GM12801 (cell line): ENCODE measurements around the gene LDLRAD4.

Source experiments
- TF ChIP-seq, protein P1 (sequence below): IDR thresholded peaks from one replicate; pipeline ENCODE4 v1.5.1; 2011; ENCODE audit warnings: control low read depth; ENCODE audit not compliant: insufficient read length; ENCODE audit errors: extremely low read depth

The LDLRAD4 gene

DNA sequence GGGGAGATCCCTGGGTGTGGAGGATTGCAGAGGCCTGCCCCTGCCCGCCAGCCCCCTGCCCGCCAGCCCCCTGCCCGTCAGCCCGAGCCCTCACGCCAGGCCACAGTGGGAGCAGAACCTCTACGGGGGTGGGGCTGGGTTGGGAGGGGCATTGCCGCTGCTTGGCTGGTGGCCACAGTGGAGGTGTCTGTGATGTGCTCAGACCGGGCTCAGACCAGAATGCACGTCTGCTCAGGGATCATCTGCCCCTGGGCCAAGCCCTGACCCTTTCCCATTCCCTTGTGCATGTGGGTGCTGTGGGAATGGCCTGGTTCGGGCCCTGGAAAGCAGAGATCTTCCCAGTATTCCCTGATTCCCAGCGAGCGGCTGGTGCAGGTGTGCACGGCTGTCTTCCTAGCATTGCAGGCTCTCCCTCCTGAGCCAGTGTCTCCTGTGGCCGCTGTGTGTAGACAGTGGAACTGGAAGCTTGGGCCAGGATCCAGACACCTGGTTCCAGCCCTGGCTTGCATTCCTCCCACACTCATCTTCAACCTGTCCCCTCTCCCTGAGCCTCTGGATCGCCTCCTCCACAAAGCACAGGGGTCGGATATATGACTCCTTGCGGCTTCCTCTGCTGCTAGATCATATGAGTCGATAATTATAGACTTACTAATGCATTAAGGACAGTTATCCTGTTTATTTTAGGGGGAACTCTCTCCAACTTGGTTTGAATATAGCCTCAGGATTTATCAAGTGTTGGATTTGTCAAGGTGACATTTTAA is 161.6 kb downstream of the LDLRAD4 start:
- TF ChIP-seq, protein P1, sequence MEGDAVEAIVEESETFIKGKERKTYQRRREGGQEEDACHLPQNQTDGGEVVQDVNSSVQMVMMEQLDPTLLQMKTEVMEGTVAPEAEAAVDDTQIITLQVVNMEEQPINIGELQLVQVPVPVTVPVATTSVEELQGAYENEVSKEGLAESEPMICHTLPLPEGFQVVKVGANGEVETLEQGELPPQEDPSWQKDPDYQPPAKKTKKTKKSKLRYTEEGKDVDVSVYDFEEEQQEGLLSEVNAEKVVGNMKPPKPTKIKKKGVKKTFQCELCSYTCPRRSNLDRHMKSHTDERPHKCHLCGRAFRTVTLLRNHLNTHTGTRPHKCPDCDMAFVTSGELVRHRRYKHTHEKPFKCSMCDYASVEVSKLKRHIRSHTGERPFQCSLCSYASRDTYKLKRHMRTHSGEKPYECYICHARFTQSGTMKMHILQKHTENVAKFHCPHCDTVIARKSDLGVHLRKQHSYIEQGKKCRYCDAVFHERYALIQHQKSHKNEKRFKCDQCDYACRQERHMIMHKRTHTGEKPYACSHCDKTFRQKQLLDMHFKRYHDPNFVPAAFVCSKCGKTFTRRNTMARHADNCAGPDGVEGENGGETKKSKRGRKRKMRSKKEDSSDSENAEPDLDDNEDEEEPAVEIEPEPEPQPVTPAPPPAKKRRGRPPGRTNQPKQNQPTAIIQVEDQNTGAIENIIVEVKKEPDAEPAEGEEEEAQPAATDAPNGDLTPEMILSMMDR: no peak

DNA sequence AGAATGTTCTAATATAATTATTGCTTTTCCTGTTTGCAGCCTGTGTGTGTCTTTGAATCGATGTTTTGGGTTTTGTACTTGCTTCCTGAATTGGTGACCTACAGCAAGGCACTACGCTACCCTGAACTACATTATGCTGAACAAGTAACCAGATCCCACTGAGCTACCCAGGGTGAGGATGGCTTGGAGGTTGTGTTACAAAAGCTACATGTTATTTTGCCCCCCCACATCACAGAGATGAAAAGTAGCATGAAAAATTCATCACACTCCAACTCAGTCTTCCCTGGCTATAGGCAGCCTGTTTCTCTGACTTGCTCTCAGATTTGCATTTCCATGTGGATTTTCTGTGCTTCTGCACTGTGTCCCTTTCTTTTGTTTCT is 162.1 kb downstream of the LDLRAD4 start:
- TF ChIP-seq, protein P1: no peak

DNA sequence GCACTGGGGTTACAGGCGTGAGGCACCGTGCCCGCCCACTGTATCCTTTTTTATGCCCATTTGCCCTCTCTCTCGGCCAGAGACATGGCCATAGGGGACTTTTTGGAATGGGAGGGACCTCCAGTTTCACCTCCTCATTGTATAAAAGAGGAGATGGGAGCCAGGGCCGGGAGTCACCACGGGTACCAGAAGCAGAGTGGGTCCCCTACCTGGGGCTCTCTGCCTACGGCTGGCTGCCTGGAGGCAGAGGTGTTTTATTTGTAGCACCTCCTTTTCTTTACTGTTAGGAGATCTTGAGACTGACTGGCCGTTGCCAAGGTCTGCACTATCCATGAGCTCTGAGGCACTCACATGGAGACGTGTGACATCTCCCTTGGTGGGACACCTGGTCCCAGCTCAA is 162.8 kb downstream of the LDLRAD4 start:
- TF ChIP-seq, protein P1: no peak

DNA sequence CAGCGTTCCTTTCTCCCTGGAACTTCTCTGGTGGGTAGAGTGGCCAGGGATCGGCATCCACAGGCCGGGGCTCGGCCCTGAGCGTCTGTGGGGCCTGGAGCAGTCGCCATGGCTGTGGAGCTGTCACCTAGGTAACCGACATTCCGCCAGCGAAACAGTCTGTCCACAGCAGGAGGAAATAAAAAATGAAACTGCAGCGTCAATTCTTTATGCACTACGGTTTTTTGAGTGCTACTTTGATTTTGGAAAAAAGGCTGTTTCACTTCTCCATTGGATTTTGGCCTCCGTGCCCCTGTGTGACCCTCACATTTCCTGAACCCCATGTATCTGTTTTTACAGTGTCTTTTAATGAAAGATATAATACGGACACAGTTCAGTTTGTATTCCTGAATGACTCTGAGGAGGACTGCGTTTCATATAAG is 163.4 kb downstream of the LDLRAD4 start:
- TF ChIP-seq, protein P1: no peak

DNA sequence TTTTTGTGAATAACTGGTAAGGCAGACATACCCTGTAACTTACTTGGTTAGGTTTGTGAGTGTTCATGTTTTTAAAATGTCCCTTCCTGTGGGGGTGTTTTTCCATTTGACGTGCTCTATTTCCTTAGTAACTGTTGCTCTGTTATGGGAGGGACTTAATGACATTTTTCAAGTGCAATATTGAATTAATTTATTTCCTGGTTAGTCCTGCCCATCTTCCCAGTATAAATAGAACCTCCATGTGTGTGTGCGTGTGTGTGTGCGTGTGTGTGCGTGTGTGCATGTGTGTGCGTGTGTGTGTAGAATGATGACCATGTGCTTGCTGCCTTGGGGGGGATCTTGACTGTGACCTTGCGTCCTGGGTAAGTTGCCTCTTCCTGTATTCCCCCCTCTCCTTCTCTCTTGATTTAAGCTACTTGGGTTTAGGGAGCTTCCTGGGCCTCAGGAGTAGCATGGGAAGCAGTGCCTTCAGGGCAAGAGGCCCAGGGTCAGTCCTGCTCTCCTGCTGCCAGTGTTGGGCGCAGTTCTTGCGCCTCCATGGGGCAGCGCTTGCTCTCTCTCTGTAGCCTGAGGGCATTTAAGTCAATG is 163.9 kb downstream of the LDLRAD4 start:
- TF ChIP-seq, protein P1: no peak

DNA sequence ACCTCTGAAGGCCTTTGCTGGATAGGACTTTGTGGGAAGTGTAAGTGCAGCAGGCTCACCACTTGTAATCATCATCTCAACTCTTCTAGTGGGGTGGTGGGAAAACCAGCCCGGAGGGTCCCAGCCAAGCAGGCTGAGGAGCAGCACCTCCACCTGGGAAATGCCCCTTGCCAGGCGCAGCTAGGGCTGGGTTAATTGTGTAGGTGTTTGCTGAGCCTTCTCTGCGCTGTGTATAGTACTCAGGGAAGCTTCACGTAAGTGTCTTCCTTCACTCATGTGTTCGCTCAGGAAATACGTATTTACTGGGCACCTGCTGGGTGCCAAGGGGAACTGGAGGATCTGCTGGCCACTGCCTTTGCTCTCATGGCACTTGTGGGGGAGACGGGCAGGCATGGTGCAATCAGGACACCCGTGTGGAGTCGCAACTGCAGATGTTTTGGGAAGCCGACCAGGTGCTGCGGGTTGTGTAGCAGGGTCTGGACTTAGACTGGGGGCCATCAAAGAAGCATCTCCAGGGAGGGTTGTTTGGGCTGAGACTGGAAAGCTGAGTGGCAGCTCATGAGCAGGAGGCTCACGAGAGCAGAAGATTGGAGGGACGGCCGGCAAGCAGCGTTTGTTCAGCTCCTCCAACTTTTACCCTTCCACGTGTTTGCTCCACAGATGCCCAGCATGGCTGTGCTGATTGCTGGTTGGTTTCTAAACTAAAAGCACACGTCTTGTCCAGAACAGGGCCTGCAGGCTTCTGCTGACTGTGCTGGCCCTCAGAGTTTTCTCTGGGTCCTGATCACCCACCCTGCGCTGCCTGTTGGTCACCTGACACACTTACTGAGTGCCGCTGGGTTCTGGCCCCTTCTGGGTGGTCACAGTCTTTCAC is 164.6 kb downstream of the LDLRAD4 start:
- TF ChIP-seq, protein P1: no peak
